OCI-LY3 (cell line): ENCODE measurements around the gene ARHGAP18.

Experiments
- H2AFZ ChIP-seq: fragments of 200-600, 300-600 bp; shearing (Covaris generic); 2 replicates; pipeline ENCODE4 v1.6.0; 2014; ENCODE audit warnings: antibody characterized with exemption, low read depth, low read length
- H3K27ac ChIP-seq: fragments of 200-600, 300-600 bp; sonication (generic); 2 replicates; pipeline ENCODE4 v1.5.1; 2014; ENCODE audit warnings: mild to moderate bottlenecking, low read length, moderate library complexity, mixed read lengths
- H3K27me3 ChIP-seq: fragments of 200-600, 300-600 bp; sonication (generic); 2 replicates; pipeline ENCODE4 v1.6.1; 2014; ENCODE audit warnings: low read depth, low read length, mixed read lengths
- H3K36me3 ChIP-seq: fragments of 200-600, 300-600 bp; sonication (generic); replicated peaks from 2 replicates; pipeline ENCODE3; 2014; ENCODE audit warnings: low read depth, low read length, mixed read lengths
- H3K4me1 ChIP-seq: fragments of 300-600, 200-600 bp; sonication (generic); 2 replicates; pipeline ENCODE4 v1.6.1; 2014; ENCODE audit warnings: low read length, mixed read lengths
- H3K4me2 ChIP-seq: fragments of 200-600, 300-600 bp; sonication (generic); 2 replicates; pipeline ENCODE4 v1.6.1; 2014; ENCODE audit warnings: low read length, mixed read lengths
- H3K4me3 ChIP-seq: fragments of 300-600, 200-600 bp; sonication (generic); 2 replicates; pipeline ENCODE4 v1.5.1; 2014; ENCODE audit warnings: antibody characterized with exemption, mild to moderate bottlenecking, low read length, moderate library complexity
- H3K79me2 ChIP-seq: fragments of 300-600, 200-600 bp; shearing (Covaris generic); 2 replicates; pipeline ENCODE4 v1.6.1; 2014; ENCODE audit warnings: mild to moderate bottlenecking, low read length, mixed read lengths
- H3K9ac ChIP-seq: fragments of 300-600, 200-600 bp; shearing (Covaris generic); 2 replicates; pipeline ENCODE4 v1.6.0; 2014; ENCODE audit warnings: mild to moderate bottlenecking, low read length, moderate library complexity
- H3K9me3 ChIP-seq: fragments of 200-600, 300-600 bp; shearing (Covaris generic); 2 replicates; pipeline ENCODE4 v1.6.1; 2014; ENCODE audit warnings: low read length, mixed read lengths; ENCODE audit not compliant: insufficient read depth
- H4K20me1 ChIP-seq: fragments of 200-600, 300-600 bp; sonication (generic); 2 replicates; pipeline ENCODE4 v1.6.1; 2016; ENCODE audit warnings: low read length, mixed read lengths; ENCODE audit not compliant: insufficient read depth
- EZH2phosphoT487 ChIP-seq: fragments of 200-600 bp; shearing (Covaris generic); IDR thresholded peaks from 2 replicates; pipeline ENCODE4 v1.6.1; 2018; ENCODE audit warnings: antibody characterized with exemption, mixed run types, low read depth
- TF ChIP-seq, protein P1 (sequence below): fragments of 200-600, 300-600 bp; sonication (generic); IDR thresholded peaks from 2 replicates; pipeline ENCODE4 v1.5.1; 2014; ENCODE audit warnings: antibody characterized with exemption, low read length, low read depth

ARHGAP18 gene

DNA sequence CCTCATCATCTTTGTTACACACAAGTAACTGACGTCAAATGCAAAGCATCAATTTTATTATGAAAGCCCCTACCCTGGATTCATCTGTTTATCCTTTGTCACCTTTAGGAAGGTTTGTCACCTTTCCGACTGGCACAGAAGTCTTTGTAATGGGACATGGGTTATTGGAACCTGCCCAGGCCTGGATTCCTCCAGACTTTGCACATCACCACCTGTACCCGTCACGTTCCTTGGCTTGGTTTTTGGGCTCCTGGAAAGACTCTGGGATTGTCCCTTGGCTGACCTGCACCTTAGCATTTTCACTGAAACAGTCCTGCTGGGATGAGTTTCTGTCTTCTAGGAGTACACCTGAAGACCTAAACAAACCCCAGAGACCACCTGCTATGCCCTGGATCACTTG, 15.4 kb upstream of the ARHGAP18 start:
- no peaks in the 10 kb centered on the region for H3K79me2 ChIP-seq
- H3K4me2 ChIP-seq = no peak overlapping the region
- peaks cover 20% of the 10 kb centered on the region for H3K4me1 ChIP-seq
- no peak overlapping the region for H3K27ac ChIP-seq
- no peak overlapping the region for H2AFZ ChIP-seq
- no peaks in the 10 kb centered on the region for H3K36me3 ChIP-seq
- H3K4me3 ChIP-seq = no peak overlapping the region
- H3K9me3 ChIP-seq = no peaks in the 10 kb centered on the region
- TF ChIP-seq, protein P1, sequence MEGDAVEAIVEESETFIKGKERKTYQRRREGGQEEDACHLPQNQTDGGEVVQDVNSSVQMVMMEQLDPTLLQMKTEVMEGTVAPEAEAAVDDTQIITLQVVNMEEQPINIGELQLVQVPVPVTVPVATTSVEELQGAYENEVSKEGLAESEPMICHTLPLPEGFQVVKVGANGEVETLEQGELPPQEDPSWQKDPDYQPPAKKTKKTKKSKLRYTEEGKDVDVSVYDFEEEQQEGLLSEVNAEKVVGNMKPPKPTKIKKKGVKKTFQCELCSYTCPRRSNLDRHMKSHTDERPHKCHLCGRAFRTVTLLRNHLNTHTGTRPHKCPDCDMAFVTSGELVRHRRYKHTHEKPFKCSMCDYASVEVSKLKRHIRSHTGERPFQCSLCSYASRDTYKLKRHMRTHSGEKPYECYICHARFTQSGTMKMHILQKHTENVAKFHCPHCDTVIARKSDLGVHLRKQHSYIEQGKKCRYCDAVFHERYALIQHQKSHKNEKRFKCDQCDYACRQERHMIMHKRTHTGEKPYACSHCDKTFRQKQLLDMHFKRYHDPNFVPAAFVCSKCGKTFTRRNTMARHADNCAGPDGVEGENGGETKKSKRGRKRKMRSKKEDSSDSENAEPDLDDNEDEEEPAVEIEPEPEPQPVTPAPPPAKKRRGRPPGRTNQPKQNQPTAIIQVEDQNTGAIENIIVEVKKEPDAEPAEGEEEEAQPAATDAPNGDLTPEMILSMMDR = no peak
- no peak for TF ChIP-seq EZH2phosphoT487
- no peaks in the 10 kb centered on the region for H4K20me1 ChIP-seq
- H3K9ac ChIP-seq = no peak overlapping the region
- H3K27me3 ChIP-seq = no peaks in the 10 kb centered on the region

- Histone ChIP-seq H3K27me3 (no peaks in the 10 kb centered on the region), H3K9me3 (no peaks in the 10 kb centered on the region), H2AFZ (no peak overlapping the region), H3K4me1 (no peaks in the 10 kb centered on the region), H3K4me3 (no peak overlapping the region), H3K36me3 (no peaks in the 10 kb centered on the region), H3K27ac (no peak overlapping the region), H3K4me2 (no peak overlapping the region), H3K79me2 (no peaks in the 10 kb centered on the region), H4K20me1 (no peaks in the 10 kb centered on the region), H3K9ac (no peak overlapping the region)
- TF ChIP-seq EZH2phosphoT487 = no peak
- TF ChIP-seq, protein P1 = no peak
Observed at GRCh38 chr6:129719692-129720091, 9.7 kb upstream of the ARHGAP18 start.

- no peaks in the 10 kb centered on the region for H3K36me3 ChIP-seq
- H3K4me3 ChIP-seq = no peak overlapping the region
- no peaks in the 10 kb centered on the region for H3K4me1 ChIP-seq
- H3K27ac ChIP-seq = no peak overlapping the region
- no peaks in the 10 kb centered on the region for H3K9me3 ChIP-seq
- H3K9ac ChIP-seq = no peak overlapping the region
- no peaks in the 10 kb centered on the region for H3K79me2 ChIP-seq
- H3K27me3 ChIP-seq = no peaks in the 10 kb centered on the region
- no peaks in the 10 kb centered on the region for H4K20me1 ChIP-seq
- TF ChIP-seq EZH2phosphoT487 = no peak
- TF ChIP-seq, protein P1 = no peak
- H3K4me2 ChIP-seq = no peak overlapping the region
- no peak overlapping the region for H2AFZ ChIP-seq
Observed at GRCh38 chr6:129717277-129717676, 7.3 kb upstream of the ARHGAP18 start.

- H3K4me1 ChIP-seq = peaks cover 10% of the 10 kb centered on the region
- H3K4me2 ChIP-seq = no peak overlapping the region
- no peak overlapping the region for H3K9ac ChIP-seq
- no peaks in the 10 kb centered on the region for H4K20me1 ChIP-seq
- TF ChIP-seq, protein P1 = no peak
- TF ChIP-seq EZH2phosphoT487 = no peak
- H3K79me2 ChIP-seq = peaks cover 5% of the 10 kb centered on the region
- no peaks in the 10 kb centered on the region for H3K36me3 ChIP-seq
- no peaks in the 10 kb centered on the region for H3K27me3 ChIP-seq
- H3K4me3 ChIP-seq = no peak overlapping the region
- no peak overlapping the region for H2AFZ ChIP-seq
- H3K9me3 ChIP-seq = no peaks in the 10 kb centered on the region
- H3K27ac ChIP-seq = no peak overlapping the region
Observed at GRCh38 chr6:129713806-129714333, 3.9 kb upstream of the ARHGAP18 start.
